ENCODE measurements around the gene ASTN2. TPM values are rescaled to one million over a fixed set of nuclear protein-coding genes. Genes with fewer than 3 reads are reported as not detected.

Gene ASTN2
- total and polyA plus RNA-seq, 2 experiments from 2014 or later = 7.0 to 24.6 TPM

DNA sequence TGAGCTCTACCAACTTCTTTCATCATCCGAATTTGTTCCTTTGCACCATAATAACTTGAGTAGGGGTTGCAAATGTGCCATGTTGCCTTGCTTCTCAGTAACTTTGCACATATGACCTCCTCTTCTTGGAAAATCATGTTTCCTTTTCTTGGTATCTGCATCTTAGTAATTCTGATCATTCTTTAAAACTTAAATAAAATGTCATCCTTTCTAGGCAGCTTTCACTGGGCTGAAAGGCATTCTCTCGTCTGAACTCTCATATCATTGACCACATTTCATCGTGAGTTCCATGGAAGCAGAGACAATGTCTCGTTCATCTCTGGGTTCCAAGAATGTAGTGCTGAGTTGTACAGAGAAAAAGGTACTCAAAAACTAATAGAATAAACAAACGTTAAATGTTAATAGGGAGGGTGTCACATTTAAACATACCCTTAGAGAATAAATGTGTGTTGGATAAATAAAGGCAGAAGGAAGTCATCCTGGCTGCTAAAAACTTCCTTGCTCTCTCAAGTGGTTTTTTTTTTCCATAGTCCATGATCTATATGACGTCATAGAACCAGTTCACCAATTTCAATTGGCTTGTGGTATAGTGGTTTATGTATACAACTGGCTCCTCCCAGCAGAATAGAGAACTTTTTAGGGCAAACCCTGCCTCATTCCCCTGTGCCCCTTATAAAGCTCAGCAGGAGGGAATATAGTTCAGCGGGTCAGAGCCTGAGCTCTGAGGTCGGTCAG is 945.9 kb downstream of the ASTN2 start:
- Histone ChIP-seq H3K9me2 (ENCODE audit: insufficient read depth) (no peaks in the 10 kb centered on the region; the same call in 1 of the 2 replicates), H3K4me3 (no peak overlapping the region), H3K79me2 (replicated peaks; ENCODE audit: insufficient read depth) (no peaks in the 10 kb centered on the region), H4K20me1 (replicated peaks; ENCODE audit: insufficient read depth) (no peaks in the 10 kb centered on the region), H3K4me2 (peak overlapping the region; percentile 15; the same call in 1 of the 2 replicates), H3K27ac (ENCODE audit: low read depth) (no peak overlapping the region), H3F3A (replicated peaks; ENCODE audit: low read depth) (peaks cover 3% of the 10 kb centered on the region; the same call in 1 of the 2 replicates), H3K36me3 (ENCODE audit: insufficient read depth) (no peaks in the 10 kb centered on the region), H3K4me1 (ENCODE audit: insufficient read depth) (peaks cover 28% of the 10 kb centered on the region), H2AFZ (no peak overlapping the region), H3K27me3 (ENCODE audit: insufficient read depth) (no peaks in the 10 kb centered on the region)
- Mint-ChIP-seq H3K27me3 (ENCODE audit: insufficient read depth, low read depth, poor library complexity) (no peaks in the 10 kb centered on the region), H3K36me3 (ENCODE audit: low read depth) (peaks cover 3% of the 10 kb centered on the region; the same call in 1 of the 3 replicates), H3K4me1 (peaks cover 51% of the 10 kb centered on the region), H3K27ac (no peak overlapping the region), H3K4me3 (no peak overlapping the region), H3K9me3 (no peaks in the 10 kb centered on the region)
- ATAC-seq = no peak
- TF ChIP-seq NANOG (IDR thresholded peaks at IDR 0.05; ENCODE audit: borderline replicate concordance) (no peak), EZH2phosphoT487 (IDR thresholded peaks at IDR 0.05; ENCODE audit: unreplicated experiment) (no peak), STAT1 (IDR thresholded peaks at IDR 0.05; ENCODE audit: unreplicated experiment) (no peak), EZH2 (IDR thresholded peaks at IDR 0.05; ENCODE audit: low read depth, unreplicated experiment) (no peak), ZNF331 (CRISPR knock-in tag; IDR thresholded peaks at IDR 0.05; ENCODE audit: low read depth) (no peak), CREB1 (CRISPR knock-in tag; IDR thresholded peaks at IDR 0.05; ENCODE audit: low read depth) (no peak)
- TF ChIP-seq, protein P1, sequence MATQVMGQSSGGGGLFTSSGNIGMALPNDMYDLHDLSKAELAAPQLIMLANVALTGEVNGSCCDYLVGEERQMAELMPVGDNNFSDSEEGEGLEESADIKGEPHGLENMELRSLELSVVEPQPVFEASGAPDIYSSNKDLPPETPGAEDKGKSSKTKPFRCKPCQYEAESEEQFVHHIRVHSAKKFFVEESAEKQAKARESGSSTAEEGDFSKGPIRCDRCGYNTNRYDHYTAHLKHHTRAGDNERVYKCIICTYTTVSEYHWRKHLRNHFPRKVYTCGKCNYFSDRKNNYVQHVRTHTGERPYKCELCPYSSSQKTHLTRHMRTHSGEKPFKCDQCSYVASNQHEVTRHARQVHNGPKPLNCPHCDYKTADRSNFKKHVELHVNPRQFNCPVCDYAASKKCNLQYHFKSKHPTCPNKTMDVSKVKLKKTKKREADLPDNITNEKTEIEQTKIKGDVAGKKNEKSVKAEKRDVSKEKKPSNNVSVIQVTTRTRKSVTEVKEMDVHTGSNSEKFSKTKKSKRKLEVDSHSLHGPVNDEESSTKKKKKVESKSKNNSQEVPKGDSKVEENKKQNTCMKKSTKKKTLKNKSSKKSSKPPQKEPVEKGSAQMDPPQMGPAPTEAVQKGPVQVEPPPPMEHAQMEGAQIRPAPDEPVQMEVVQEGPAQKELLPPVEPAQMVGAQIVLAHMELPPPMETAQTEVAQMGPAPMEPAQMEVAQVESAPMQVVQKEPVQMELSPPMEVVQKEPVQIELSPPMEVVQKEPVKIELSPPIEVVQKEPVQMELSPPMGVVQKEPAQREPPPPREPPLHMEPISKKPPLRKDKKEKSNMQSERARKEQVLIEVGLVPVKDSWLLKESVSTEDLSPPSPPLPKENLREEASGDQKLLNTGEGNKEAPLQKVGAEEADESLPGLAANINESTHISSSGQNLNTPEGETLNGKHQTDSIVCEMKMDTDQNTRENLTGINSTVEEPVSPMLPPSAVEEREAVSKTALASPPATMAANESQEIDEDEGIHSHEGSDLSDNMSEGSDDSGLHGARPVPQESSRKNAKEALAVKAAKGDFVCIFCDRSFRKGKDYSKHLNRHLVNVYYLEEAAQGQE (IDR thresholded peaks at IDR 0.05; ENCODE audit: unreplicated experiment) = no peak
- DNase-seq (ENCODE audit: low spot score) = no peak

DNA sequence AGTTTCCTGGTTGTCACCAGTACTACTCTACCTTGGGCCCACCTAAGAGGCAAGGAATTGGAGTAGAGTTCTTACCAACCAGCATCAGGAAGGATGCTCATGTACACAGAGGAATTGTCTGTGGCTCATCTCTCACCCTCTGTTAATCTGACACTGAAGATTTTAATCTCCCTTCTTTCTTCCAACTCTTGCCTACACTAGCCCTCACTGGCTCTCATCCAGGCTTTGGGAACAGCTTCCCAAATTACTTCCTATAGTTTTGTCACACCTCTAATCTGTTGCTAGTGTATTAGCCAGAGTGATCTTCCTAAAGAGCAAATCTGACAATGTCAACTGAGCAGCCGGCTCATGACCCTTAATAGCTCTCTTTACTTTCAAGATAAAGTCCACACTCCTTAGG is 946.5 kb downstream of the ASTN2 start:
- peaks cover 28% of the 10 kb centered on the region for H3K4me1 ChIP-seq (ENCODE audit: insufficient read depth)
- no peaks in the 10 kb centered on the region for H4K20me1 ChIP-seq (replicated peaks; ENCODE audit: insufficient read depth)
- no peaks in the 10 kb centered on the region for H3K27me3 ChIP-seq (ENCODE audit: insufficient read depth)
- ATAC-seq (no peak), DNase-seq (ENCODE audit: low spot score) (no peak)
- H3K4me3 ChIP-seq = no peak overlapping the region
- H3K27me3 Mint-ChIP-seq (ENCODE audit: insufficient read depth, low read depth, poor library complexity) = no peaks in the 10 kb centered on the region
- H3K27ac Mint-ChIP-seq = no peak overlapping the region
- H3K4me2 ChIP-seq = no peak overlapping the region
- H3K36me3 Mint-ChIP-seq (ENCODE audit: low read depth) = peaks cover 3% of the 10 kb centered on the region; the same call in 1 of the 3 replicates
- no peaks in the 10 kb centered on the region for H3K36me3 ChIP-seq (ENCODE audit: insufficient read depth)
- no peaks in the 10 kb centered on the region; the same call in 1 of the 2 replicates for H3K9me2 ChIP-seq (ENCODE audit: insufficient read depth)
- no peaks in the 10 kb centered on the region for H3K9me3 Mint-ChIP-seq
- no peak overlapping the region for H2AFZ ChIP-seq
- no peak overlapping the region for H3K4me3 Mint-ChIP-seq
- no peak overlapping the region for H3K27ac ChIP-seq (ENCODE audit: low read depth)
- H3K4me1 Mint-ChIP-seq = peaks cover 55% of the 10 kb centered on the region
- TF ChIP-seq POLR2AphosphoS5 (IDR thresholded peaks at IDR 0.05; ENCODE audit: low read depth) (no peak), EZH2 (IDR thresholded peaks at IDR 0.05; ENCODE audit: low read depth, unreplicated experiment) (no peak)
- H3K79me2 ChIP-seq (replicated peaks; ENCODE audit: insufficient read depth) = no peaks in the 10 kb centered on the region
- H3F3A ChIP-seq (replicated peaks; ENCODE audit: low read depth) = peaks cover 3% of the 10 kb centered on the region; the same call in 1 of the 2 replicates

All from GM23338 (cell line).